ENCODE data around the gene VSNL1. TPM values are rescaled to one million over a fixed set of nuclear protein-coding genes. Genes with fewer than 3 reads are reported as not detected.

Gene VSNL1
- total and polyA plus RNA-seq, 2 donors (not counting 1 experiment from before 2014, with no cell fraction given) = not detected

GRCh38 chr2:17626986-17627385, 86.5 kb downstream of the VSNL1 start:
- Mint-ChIP-seq H3K4me1 (no peaks in the 10 kb centered on the region), H3K27ac (no peak overlapping the region), H3K4me3 (no peak overlapping the region), H3K9me3 (ENCODE audit: insufficient read depth) (no peaks in the 10 kb centered on the region), H3K27me3 (peaks cover 10% of the 10 kb centered on the region)
- ChIA-PET POLR2A (no interaction called here), CTCF (interaction anchor here (1.5 kb wide), 1 partner anchor 19 kb away, joined by 5 read pairs; no protein-coding TSS in a partner anchor)
- peaks cover 0 to 6% (median 0%) of the 10 kb centered on the region in 3 donors for H3K9me3 ChIP-seq (ENCODE audit: control extremely low read depth in 1 of 3, control insufficient read depth in 2 of 3, insufficient read depth in 1 of 3, low read length in 2 of 3)
- DNase-seq (no peak), ATAC-seq (ENCODE audit: low read depth) (no peak)
- 43% methylated on average over 2 of the region's 3 CpGs for WGBS (ENCODE audit: insufficient coverage)
- TF ChIP-seq CTCF (IDR thresholded peaks at IDR 0.05) (no peak), EZH2 (IDR thresholded peaks at IDR 0.05; ENCODE audit: borderline replicate concordance, insufficient read depth, low read depth, low read length, poor library complexity, severe bottlenecking) (no peak)
- H4K20me1 ChIP-seq (ENCODE audit: control insufficient read depth, insufficient read depth, low read length, poor library complexity, severe bottlenecking) = no peaks in the 10 kb centered on the region
- no peaks in the 10 kb centered on the region for H3K36me3 ChIP-seq (replicated peaks in 1 of 2; ENCODE audit: control extremely low read depth in 1 of 2, control insufficient read depth in 1 of 2, extremely low read depth in 1 of 2, insufficient read depth in 2 of 2, low read length in 1 of 2)
- H3K9ac ChIP-seq (ENCODE audit: low read length) = no peak overlapping the region
- H3K4me3 ChIP-seq (ENCODE audit: control extremely low read depth in 1 of 5, extremely low read depth in 1 of 5, insufficient read depth in 1 of 5, low read depth in 2 of 5, low read length in 4 of 5) = no peak overlapping the region
- no peaks in the 10 kb centered on the region for H3K79me2 ChIP-seq (ENCODE audit: control insufficient read depth, insufficient read depth, low read length)
- no peak overlapping the region for H3K4me2 ChIP-seq (replicated peaks; ENCODE audit: low read depth, low read length, poor library complexity, severe bottlenecking)
- H3K27ac ChIP-seq (ENCODE audit: low read length in 2 of 2) = no peak overlapping the region
- intact Hi-C loops (cut with micrococcal nuclease) = no loop called here
- no peaks in the 10 kb centered on the region for H3K27me3 ChIP-seq (replicated peaks in 1 of 4; ENCODE audit: control extremely low read depth in 1 of 4, control insufficient read depth in 3 of 4, insufficient read depth in 4 of 4, low read length in 3 of 4)
- H3K4me1 ChIP-seq (ENCODE audit: control insufficient read depth in 2 of 2, insufficient read depth in 2 of 2, low read length in 2 of 2) = no peaks in the 10 kb centered on the region
- no peak overlapping the region for H2AFZ ChIP-seq (ENCODE audit: insufficient read depth, low read depth, low read length, poor library complexity, severe bottlenecking)

- Mint-ChIP-seq H3K27ac (no peak overlapping the region), H3K9me3 (ENCODE audit: insufficient read depth) (no peaks in the 10 kb centered on the region), H3K4me3 (no peak overlapping the region), H3K4me1 (no peaks in the 10 kb centered on the region), H3K27me3 (peaks cover 10% of the 10 kb centered on the region)
- H3K4me3 ChIP-seq (ENCODE audit: control extremely low read depth in 1 of 5, extremely low read depth in 1 of 5, insufficient read depth in 1 of 5, low read depth in 2 of 5, low read length in 4 of 5) = no peak overlapping the region
- H3K27ac ChIP-seq (ENCODE audit: low read length in 2 of 2) = no peak overlapping the region
- ChIA-PET CTCF (interaction anchor here (1.5 kb wide), 1 partner anchor 19 kb away, joined by 5 read pairs; no protein-coding TSS in a partner anchor), POLR2A (no interaction called here)
- H3K4me1 ChIP-seq (ENCODE audit: control insufficient read depth in 2 of 2, insufficient read depth in 2 of 2, low read length in 2 of 2) = no peaks in the 10 kb centered on the region
- no peak for TF ChIP-seq CTCF (IDR thresholded peaks at IDR 0.05)
- no peak for TF ChIP-seq EZH2 (IDR thresholded peaks at IDR 0.05; ENCODE audit: borderline replicate concordance, insufficient read depth, low read depth, low read length, poor library complexity, severe bottlenecking)
- no peaks in the 10 kb centered on the region for H3K79me2 ChIP-seq (ENCODE audit: control insufficient read depth, insufficient read depth, low read length)
- no peak overlapping the region for H2AFZ ChIP-seq (ENCODE audit: insufficient read depth, low read depth, low read length, poor library complexity, severe bottlenecking)
- 52% methylated on average over 2 of the region's 2 CpGs for WGBS (ENCODE audit: insufficient coverage)
- no peak for ATAC-seq (ENCODE audit: low read depth)
- H3K4me2 ChIP-seq (replicated peaks; ENCODE audit: low read depth, low read length, poor library complexity, severe bottlenecking) = no peak overlapping the region
- no peaks in the 10 kb centered on the region for H4K20me1 ChIP-seq (ENCODE audit: control insufficient read depth, insufficient read depth, low read length, poor library complexity, severe bottlenecking)
- H3K36me3 ChIP-seq (replicated peaks in 1 of 2; ENCODE audit: control extremely low read depth in 1 of 2, control insufficient read depth in 1 of 2, extremely low read depth in 1 of 2, insufficient read depth in 2 of 2, low read length in 1 of 2) = no peaks in the 10 kb centered on the region
- H3K9ac ChIP-seq (ENCODE audit: low read length) = no peak overlapping the region
- peaks cover 0 to 6% (median 0%) of the 10 kb centered on the region in 3 donors for H3K9me3 ChIP-seq (ENCODE audit: control extremely low read depth in 1 of 3, control insufficient read depth in 2 of 3, insufficient read depth in 1 of 3, low read length in 2 of 3)
- H3K27me3 ChIP-seq (replicated peaks in 1 of 4; ENCODE audit: control extremely low read depth in 1 of 4, control insufficient read depth in 3 of 4, insufficient read depth in 4 of 4, low read length in 3 of 4) = no peaks in the 10 kb centered on the region
- intact Hi-C loops (cut with micrococcal nuclease) = no loop called here
- DNase-seq = no peak
These were observed 86.9 kb downstream of the VSNL1 start for GRCh38 chr2:17627434-17627833.

Measured in B cell (primary cell).